K562 (cell line): ENCODE results near the gene SLC25A42. TPM values are rescaled to one million over a fixed set of nuclear protein-coding genes. Genes with fewer than 3 reads are reported as not detected.

Experiments
- ATF6 ChIP-seq: sonication (generic); formaldehyde crosslinking; IDR thresholded peaks from 2 replicates; pipeline ENCODE4 v1.4.0; 2020; ENCODE audit warnings: mild to moderate bottlenecking, missing genetic modification reagents
- BRD9 ChIP-seq: fragments of 450-650 bp; IDR thresholded peaks from 2 replicates; pipeline ENCODE4 v1.6.1; 2018; ENCODE audit warnings: low read depth; ENCODE audit not compliant: partially characterized antibody
- HDAC1 ChIP-seq, 2 experiments: fragments of 450-650 bp; IDR thresholded peaks; 2 replicates each; pipeline ENCODE4 v1.6.1; 2016 to 2017; ENCODE audit warnings: inconsistent platforms in 1 of 2, mild to moderate bottlenecking in 1 of 2, moderate library complexity in 1 of 2
- MNT ChIP-seq, 2 experiments: fragments of 450-650 bp; conservative IDR thresholded peaks; 2 replicates each; pipeline ENCODE4 v1.6.1; 2017; ENCODE audit warnings: mild to moderate bottlenecking in 2 of 2, moderate library complexity in 2 of 2
- RNF219 ChIP-seq: fragments of 250-450 bp; sonication (Bioruptor Pico); IDR thresholded peaks from 2 replicates; pipeline ENCODE4 v1.5.0; 2022; ENCODE audit warnings: mild to moderate bottlenecking
- SMARCE1 ChIP-seq: fragments of 450-650 bp; IDR thresholded peaks from 2 replicates; pipeline ENCODE4 v1.7.1; 2016; ENCODE audit warnings: mild to moderate bottlenecking
- SNRNP70 ChIP-seq: fragments of 200-400 bp; formaldehyde crosslinking; optimal IDR thresholded peaks from 2 replicates; pipeline ENCODE3; 2017; ENCODE audit warnings: low read depth, low read length
- TFE3 ChIP-seq: fragments of 450-650 bp; formaldehyde crosslinking; IDR thresholded peaks from 2 replicates; pipeline ENCODE4 v1.4.0; 2020; ENCODE audit warnings: mild to moderate bottlenecking, mixed read lengths
- ZNF407 ChIP-seq: fragments of 450-650 bp; IDR thresholded peaks from 2 replicates; pipeline ENCODE4 v1.6.1; 2016; ENCODE audit warnings: low read depth
- polyA plus RNA-seq, 8 experiments: library from polyadenylated mRNA; depleted of rRNA in 4 of 8; stranded (reverse) in 5 of 8; unstranded in 3 of 8; fragments of >200 nt; fragmentation: Nextera tagmentation in 2 of 8; fragmentation: Illumina TruSeq in 1 of 8; extraction: Ambion mirVana in 2 of 8; extraction: Trizol in 1 of 8; gene quantifications; 2 replicates each; pipeline versions ENCODE4 v1.2.1 to v1.2.3, GENCODE V29; 2011 to 2014; ENCODE audit warnings: inconsistent platforms in 1 of 8, missing spikeins in 1 of 8
- total RNA-seq, 7 experiments: library from RNA; depleted of rRNA in 6 of 7; stranded (reverse); fragments of >200 nt in 6 of 7; fragmentation: Illumina TruSeq in 2 of 7; extraction: Trizol in 2 of 7; gene quantifications; 2 replicates each; pipeline versions ENCODE4 v1.2.1 to v1.2.3, GENCODE V29; 2011 to 2021; ENCODE audit warnings: low replicate concordance in 1 of 7

The SLC25A42 gene
- total and polyA plus RNA-seq, 9 of the 15 experiments (the other 6 are each of a cell fraction or from before 2014, with no cell fraction given) = 0.59 to 32.2 (median 14.1) TPM

- TF ChIP-seq ZNF407 (no peak), TFE3 (CRISPR knock-in tag) (no peak), RNF219 (CRISPR knock-in tag) (no peak), SMARCE1 (no peak), SNRNP70 (no peak), BRD9 (no peak), MNT (conservative IDR thresholded peaks at IDR 0.05) (peak in 1 of 2 experiments; percentile 25; a peak in 1 of 4 replicates), HDAC1 (IDR thresholded peaks at IDR 0.05) (peak in 1 of 2 experiments; percentile 43; a peak in 1 of 4 replicates), ATF6 (CRISPR knock-in tag) (no peak)
Observed at GRCh38 chr19:19120308-19121231, 56.8 kb downstream of the SLC25A42 start (continued).
